Uterus (tissue), 2 donors: ENCODE measurements around the gene DNAL4.

Experiments used
- POLR2A ChIP-seq, 2 donors: fragments of 450-650 bp; IDR thresholded peaks; one replicate each; pipeline ENCODE4 v1.6.1; 2016; ENCODE audit warnings: antibody characterized with exemption in 2 of 2, mild to moderate bottlenecking in 1 of 2, moderate library complexity in 1 of 2
- TF ChIP-seq, protein P1 (sequence below), 4 experiments: fragments of 200-600 bp in 2 of 4; fragments of 450-650 bp in 2 of 4; sonication (generic) in 2 of 4; IDR thresholded peaks; one replicate each; pipeline ENCODE4 v1.5.1; 2016 to 2019; ENCODE audit warnings: antibody characterized with exemption in 4 of 4, mild to moderate bottlenecking in 2 of 4, moderate library complexity in 1 of 4

- TF ChIP-seq, protein P1, sequence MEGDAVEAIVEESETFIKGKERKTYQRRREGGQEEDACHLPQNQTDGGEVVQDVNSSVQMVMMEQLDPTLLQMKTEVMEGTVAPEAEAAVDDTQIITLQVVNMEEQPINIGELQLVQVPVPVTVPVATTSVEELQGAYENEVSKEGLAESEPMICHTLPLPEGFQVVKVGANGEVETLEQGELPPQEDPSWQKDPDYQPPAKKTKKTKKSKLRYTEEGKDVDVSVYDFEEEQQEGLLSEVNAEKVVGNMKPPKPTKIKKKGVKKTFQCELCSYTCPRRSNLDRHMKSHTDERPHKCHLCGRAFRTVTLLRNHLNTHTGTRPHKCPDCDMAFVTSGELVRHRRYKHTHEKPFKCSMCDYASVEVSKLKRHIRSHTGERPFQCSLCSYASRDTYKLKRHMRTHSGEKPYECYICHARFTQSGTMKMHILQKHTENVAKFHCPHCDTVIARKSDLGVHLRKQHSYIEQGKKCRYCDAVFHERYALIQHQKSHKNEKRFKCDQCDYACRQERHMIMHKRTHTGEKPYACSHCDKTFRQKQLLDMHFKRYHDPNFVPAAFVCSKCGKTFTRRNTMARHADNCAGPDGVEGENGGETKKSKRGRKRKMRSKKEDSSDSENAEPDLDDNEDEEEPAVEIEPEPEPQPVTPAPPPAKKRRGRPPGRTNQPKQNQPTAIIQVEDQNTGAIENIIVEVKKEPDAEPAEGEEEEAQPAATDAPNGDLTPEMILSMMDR (IDR thresholded peaks at IDR 0.05): no peak
- TF ChIP-seq POLR2A (IDR thresholded peaks at IDR 0.05): no peak
Measured at GRCh38 chr22:38730411-38730871, 63.5 kb downstream of the DNAL4 start.
